HG03342 (cell line): ENCODE results near the gene MTA1.

Experiments used
- ATAC-seq: cut with Tn5 transposase; IDR thresholded peaks from one replicate; pipeline ENCODE4 v1.9.1; 2021; ENCODE audit warnings: mild to moderate bottlenecking, moderate library complexity; ENCODE audit not compliant: unreplicated experiment

The MTA1 gene

DNA sequence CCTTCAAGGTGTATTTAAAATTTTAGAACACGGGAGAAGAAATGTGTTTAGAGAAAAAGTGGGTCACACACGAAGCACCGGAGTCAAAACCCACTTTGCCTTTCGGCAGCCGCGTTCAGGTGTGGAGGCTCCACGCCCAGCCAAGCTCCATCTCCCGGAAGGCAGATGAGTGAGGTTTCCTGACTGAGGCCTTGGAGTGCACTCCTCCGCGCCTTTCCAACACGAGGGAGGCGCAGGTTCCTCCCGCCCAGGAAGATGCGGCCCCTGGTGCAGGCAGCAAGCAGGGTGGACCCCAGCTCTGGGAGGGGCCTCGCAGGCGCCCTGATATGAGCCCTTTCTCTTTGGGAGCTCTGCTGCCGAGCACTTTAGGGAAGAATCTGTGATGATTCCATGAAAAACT, 22.5 kb downstream of the MTA1 start:
- no peak for ATAC-seq

DNA sequence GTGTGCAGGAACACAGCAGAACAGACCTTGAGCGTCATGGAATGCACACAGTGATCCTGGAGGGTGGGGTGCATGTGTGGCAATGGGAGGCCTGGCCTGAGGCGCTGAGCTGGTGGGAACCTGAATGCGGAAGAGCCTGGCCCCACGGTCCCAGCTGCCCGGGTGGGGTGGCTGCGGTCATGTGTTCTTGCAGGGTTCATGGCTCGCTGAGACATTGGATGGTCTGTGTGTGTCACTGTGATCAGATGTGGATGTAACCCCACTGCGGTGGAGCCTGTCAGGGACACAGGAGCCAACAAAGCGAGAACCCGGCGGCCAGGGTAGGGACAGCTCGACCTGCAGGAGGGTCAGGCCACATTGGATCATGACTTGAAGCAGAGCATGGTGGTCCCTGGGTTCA, 23.2 kb downstream of the MTA1 start:
- ATAC-seq = no peak

DNA sequence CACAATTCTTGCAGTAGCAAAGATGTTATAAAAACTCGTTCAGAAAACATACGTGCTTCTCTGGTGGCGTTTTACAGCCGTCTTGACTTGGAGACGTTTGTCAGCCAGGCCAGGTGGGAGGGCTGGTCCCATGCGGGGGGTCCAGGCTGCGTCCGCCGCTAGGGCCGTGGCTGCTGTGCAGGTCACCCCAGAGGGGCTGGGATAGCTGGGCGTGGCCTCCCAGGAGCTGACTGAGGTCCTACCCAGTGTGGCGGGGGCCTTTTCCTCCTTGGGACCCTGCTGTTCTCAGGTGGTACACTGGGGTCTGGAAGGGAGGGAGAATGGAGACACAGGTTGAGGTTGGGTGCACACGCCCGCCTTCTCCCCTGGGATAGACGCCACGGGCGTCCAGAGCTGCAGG, 25.2 kb downstream of the MTA1 start:
- ATAC-seq = no peak

GRCh38 chr14:105445290-105445689, 25.7 kb downstream of the MTA1 start:
- ATAC-seq = no peak

- ATAC-seq = no peak
Measured at GRCh38 chr14:105445901-105446845, 26.5 kb downstream of the MTA1 start.

DNA sequence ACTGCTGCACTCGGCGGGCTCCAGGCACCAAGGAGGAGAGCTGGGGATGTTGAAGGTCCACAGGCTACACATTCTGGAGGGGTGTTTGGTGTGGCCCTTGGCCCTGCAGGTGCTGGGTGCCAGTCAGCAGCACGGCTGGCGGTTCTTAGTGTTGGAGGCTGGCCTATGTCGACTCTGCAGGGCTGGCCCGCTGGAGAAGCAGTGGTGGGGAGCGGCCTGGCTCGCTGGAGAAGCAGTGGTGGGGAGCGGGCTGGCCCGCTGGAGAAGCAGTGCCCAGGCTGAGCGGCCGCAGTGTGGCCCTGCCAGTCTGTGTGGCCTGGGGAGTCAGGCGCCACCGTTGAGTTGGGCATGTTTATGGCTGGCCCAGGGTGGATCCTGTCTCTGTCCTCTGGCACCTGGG, 27.3 kb downstream of the MTA1 start:
- no peak for ATAC-seq

DNA sequence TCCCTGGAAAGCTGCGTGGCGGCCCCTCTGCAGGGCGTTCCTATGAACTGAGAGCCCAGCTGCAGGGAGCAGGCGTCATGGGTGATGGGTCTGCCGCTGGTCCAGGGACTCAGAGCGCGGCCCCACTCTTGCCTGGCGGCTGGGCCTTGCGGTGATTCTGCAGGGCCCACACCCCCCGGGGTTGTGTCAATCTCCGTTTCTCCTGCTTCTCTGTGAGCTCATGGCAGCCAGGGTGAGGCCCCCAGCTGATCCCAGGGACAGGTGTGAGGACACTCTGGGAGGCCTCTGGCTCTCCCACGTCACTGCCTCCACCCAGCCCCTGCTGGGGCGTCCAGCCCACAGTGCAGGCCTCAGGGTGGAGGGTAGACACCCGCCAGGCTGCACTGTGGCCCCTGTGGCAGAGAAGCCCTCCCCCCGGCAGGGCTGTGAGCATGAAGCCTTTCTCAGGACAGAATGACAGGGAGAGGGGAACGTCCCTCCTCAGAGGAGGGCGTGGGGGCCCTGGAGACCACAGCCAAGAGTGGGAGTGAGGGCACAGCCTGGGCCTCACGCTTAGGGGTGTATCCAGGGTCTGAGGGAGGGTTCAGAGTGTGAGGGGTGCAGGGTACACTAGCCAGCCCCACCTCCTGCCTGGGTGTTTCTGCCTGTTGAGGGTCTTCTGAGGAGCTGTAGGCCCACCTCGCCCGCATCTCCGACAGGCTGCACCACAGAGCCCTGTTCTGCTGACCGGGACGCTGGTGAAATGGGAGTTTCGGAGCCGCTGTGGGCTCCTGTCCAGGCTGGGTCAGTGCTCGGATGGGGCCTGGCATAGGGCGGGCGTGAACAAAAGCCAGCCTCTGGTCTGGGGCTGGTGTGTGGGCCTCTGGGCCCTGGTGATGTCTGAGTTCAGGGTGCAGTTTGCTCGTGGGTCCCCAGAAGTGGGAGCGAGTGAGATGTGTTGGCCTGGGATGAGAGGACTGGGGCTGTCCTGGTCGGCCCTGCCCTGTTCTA, 28.3 kb downstream of the MTA1 start:
- no peak for ATAC-seq

DNA sequence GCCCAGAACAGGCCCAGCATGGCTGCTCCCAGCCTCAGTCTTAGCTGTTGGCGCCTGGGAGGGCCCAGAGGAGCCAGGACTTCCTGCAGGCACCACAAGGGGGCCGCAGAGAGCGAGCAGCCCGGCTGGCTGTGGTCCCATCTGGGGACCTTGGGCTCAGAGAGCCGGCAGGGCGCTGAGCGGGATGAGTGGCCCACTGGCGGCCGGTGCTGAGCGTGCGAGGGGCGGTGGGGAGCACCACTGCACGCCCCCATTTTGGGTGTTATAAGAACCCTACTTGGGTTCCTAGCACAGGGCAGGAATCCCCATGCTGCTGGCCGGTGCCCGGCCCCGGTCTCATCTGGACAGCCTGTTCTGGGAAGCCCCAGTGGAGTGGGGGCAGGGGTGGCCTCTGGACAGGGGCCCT, 29.1 kb downstream of the MTA1 start:
- ATAC-seq = peak; percentile 48

- ATAC-seq = no peak
Measured at GRCh38 chr14:105449276-105450122, 29.9 kb downstream of the MTA1 start.

DNA sequence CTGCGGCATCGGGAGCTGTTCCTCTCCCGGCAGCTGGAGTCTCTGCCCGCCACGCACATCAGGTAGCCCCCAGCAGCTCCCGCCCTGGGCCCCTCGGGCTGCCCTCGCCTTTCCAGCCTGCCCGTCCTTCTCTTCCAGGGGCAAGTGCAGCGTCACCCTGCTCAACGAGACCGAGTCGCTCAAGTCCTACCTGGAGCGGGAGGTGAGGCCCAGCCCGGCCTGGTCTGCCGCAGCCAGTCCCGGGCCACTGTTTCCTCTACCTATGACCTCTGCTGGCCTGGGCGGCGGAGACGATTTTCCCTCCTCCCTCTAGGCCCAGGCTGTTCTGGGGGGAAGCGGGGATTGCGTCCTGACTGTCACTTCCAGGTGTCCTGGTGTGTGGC, 30.5 kb downstream of the MTA1 start:
- ATAC-seq = no peak

DNA sequence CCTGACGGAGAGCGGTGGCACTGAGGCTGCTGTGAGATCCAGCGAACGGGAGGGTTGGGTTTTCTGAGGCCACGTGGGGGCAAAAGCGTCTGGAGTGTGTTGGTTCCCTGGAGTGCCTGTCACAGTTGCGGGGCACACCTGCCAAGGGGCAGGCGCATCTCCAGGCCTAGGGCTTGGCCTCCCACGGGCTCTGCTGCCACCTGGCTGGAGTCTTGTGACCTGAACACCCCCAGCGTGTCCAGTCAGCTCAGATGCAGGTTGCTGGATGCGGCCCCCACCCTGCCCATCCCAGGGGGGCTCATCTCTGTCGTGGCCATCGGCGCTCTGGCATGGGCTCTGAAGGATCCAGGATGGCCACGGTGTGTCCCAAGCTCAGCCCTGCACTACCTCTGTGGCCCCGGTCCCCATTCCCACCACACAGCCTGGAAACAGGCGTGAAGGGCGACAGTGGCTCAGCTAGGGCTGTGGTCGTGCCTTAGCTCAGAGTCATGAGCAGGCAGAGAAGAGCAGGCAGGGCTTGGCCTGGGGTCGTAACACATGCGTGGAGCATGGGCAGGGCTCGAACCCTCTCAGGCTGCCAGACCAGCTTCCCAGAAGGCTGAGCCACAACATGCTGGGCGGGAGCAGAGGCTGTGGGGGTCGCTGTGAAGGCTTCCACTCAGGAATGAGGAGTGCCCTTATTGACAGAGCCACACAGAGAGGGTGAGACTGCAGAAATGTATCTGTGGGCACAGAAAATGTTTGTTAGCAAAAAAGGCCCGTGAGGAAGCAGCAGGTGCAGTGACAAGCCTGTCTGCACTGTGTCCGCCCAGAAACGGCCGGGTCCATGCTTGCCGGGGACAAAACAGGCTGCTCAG, 31.5 kb downstream of the MTA1 start:
- ATAC-seq = no peak

- ATAC-seq = no peak
Measured at GRCh38 chr14:105452963-105453362, 33.3 kb downstream of the MTA1 start.

DNA sequence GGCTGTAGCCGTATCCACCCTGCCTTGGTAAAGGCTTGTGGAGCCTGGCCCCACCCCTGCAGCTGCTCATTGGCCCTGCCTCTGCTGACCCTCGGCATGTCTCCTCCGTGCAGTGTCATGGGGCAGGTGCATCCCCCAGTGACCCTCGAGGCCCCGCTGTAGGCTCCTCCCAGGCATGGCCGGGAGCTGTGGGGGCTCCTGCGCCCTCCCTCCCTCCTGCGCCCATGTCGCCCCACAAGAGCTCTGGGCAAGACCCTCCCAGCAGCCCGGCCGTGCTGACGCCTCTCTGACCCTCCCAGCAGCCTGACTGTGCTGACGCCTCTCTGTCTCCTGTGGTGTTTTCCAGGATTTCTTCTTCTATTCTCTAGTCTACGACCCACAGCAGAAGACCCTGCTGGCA, 34.2 kb downstream of the MTA1 start:
- no peak for ATAC-seq

- no peak for ATAC-seq
Measured at GRCh38 chr14:105455086-105455640, 35.5 kb downstream of the MTA1 start.

- no peak for ATAC-seq
Measured at GRCh38 chr14:105455766-105456660, 36.4 kb downstream of the MTA1 start.

GRCh38 chr14:105456736-105457617, 37.4 kb downstream of the MTA1 start:
- ATAC-seq = no peak

DNA sequence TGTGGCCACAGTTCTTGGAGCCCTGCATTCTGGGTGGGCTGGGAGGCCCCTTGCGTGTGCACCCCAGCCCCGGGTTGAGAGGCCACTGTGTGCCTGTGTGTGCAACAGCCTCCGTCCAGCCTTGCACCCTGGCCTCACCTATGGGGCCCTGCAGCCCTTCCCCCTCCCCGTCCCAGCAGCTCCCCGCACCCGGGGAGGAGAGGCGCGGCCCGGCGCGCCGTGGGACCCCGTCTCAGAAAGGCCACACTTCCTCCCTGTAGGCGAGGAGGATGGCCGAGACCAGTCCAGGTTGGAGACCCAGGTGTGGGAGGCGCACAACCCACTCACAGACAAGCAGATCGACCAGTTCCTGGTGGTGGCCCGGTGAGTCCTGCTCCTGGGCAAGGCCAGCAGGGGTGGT, 38.4 kb downstream of the MTA1 start:
- ATAC-seq = no peak

DNA sequence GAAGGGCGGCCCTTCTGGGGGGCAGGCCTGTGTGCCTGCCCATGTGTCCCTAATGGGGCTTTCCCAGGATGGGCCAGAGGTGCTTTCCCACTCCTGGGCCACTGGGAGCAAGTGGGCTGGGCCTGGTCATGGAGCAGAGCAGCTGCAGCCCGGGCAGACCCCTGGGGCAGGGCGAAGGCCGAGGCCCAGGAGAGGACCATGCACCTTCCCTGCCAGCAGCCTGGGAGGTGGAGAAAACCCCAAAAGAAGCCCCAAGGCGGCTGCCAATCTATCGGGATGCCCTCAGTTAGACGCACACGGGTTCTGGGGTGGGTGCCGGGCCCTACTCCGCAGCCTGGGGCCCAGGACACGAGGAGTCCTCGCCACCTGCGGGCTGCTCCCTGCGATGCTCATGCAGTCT, 38.9 kb downstream of the MTA1 start:
- ATAC-seq = no peak
